Sigmoid colon (tissue), 4 donors: Measurements from ENCODE around the gene ENGASE.

ENCODE experiments used
- CTCF ChIP-seq, 4 experiments: fragments of 450-650 bp in 3 of 4; fragments of 200-600 bp in 1 of 4; IDR thresholded peaks; one replicate each; pipeline ENCODE4 v1.5.1; 2016 to 2019; ENCODE audit warnings: antibody characterized with exemption in 4 of 4, mild to moderate bottlenecking in 3 of 4, moderate library complexity in 2 of 4
- POLR2AphosphoS5 ChIP-seq, 4 donors: sonication (generic); formaldehyde crosslinking; IDR thresholded peaks; one replicate each; pipeline ENCODE4 v1.6.1; 2017; ENCODE audit warnings: antibody characterized with exemption in 4 of 4

- TF ChIP-seq CTCF (IDR thresholded peaks at IDR 0.05) (no peak), POLR2AphosphoS5 (IDR thresholded peaks at IDR 0.05) (no peak)
These were observed 60.4 kb downstream of the ENGASE start for GRCh38 chr17:79135011-79135410.
